Gastroesophageal sphincter (tissue), 4 donors: Measurements from ENCODE around the gene MOG. TPM values are rescaled to one million over a fixed set of nuclear protein-coding genes. Genes with fewer than 3 reads are reported as not detected.

Source experiments
- ATAC-seq: fragments of 150-250 bp; one replicate; pipeline ENCODE4 v1.9.1; 2016; ENCODE audit warnings: mild to moderate bottlenecking, moderate library complexity
- H3K27ac ChIP-seq, 4 donors: fragments of 200-600 bp; sonication (generic) in 3 of 4; 1 replicate in 3 of 4; 2 replicates in 1 of 4; pipeline ENCODE4 v1.5.1; 2016 to 2019
- H3K27me3 ChIP-seq: fragments of 200-600 bp; sonication (generic); one replicate; pipeline ENCODE4 v1.5.1; 2019
- H3K36me3 ChIP-seq, 2 donors: fragments of 200-600 bp; sonication (generic); one replicate each; pipeline ENCODE4 v1.5.1; 2019; ENCODE audit warnings: control low read depth in 1 of 2
- H3K4me1 ChIP-seq, 3 donors: fragments of 200-600 bp; sonication (generic); 1 replicate in 2 of 3; 2 replicates in 1 of 3; pipeline ENCODE4 v1.5.1; 2016 to 2019; ENCODE audit warnings: control low read depth in 2 of 3
- H3K4me3 ChIP-seq, 2 donors: fragments of 200-600 bp; sonication (generic); one replicate each; pipeline ENCODE4 v1.5.1; 2019; ENCODE audit warnings: mild to moderate bottlenecking in 1 of 2, moderate library complexity in 1 of 2
- H3K9me3 ChIP-seq, 3 donors: fragments of 200-600 bp; sonication (generic); one replicate each; pipeline ENCODE4 v1.5.1; 2017 to 2019; ENCODE audit warnings: control low read depth in 2 of 3
- CTCF ChIP-seq, 4 experiments: fragments of 200-600 bp in 2 of 4; fragments of 450-650 bp in 2 of 4; sonication (generic) in 1 of 4; IDR thresholded peaks; one replicate each; pipeline ENCODE4 v1.5.1; 2017 to 2019; ENCODE audit warnings: antibody characterized with exemption in 4 of 4, mild to moderate bottlenecking in 2 of 4, moderate library complexity in 2 of 4
- EP300 ChIP-seq: sonication (generic); formaldehyde crosslinking; IDR thresholded peaks from one replicate; pipeline ENCODE4 v1.6.1; 2017; ENCODE audit warnings: antibody characterized with exemption, mild to moderate bottlenecking
- POLR2A ChIP-seq, 2 donors: fragments of 450-650 bp; IDR thresholded peaks; one replicate each; pipeline ENCODE4 v1.6.1; 2017; ENCODE audit warnings: antibody characterized with exemption in 2 of 2, mild to moderate bottlenecking in 2 of 2, moderate library complexity in 1 of 2
- POLR2AphosphoS5 ChIP-seq: sonication (generic); formaldehyde crosslinking; IDR thresholded peaks from one replicate; pipeline ENCODE4 v1.6.1; 2017; ENCODE audit warnings: antibody characterized with exemption
- WGBS, 2 donors: methylation state at CpG; one replicate each; pipeline ENCODE4 v1.1.5; 2018; ENCODE audit warnings: low coverage in 1 of 2; 5-methylcytosine and 5-hydroxymethylcytosine counted together
- total RNA-seq, 4 donors: library from RNA; depleted of rRNA; stranded (reverse); fragments of >200 nt; gene quantifications; one replicate each; pipeline ENCODE4 v1.1.0, GENCODE V29; 2016

Gene MOG
- not detected for total RNA-seq

- Histone ChIP-seq H3K4me3 (no peak within 1 kb of the TSS), H3K4me1 (peaks cover 3 to 38% (median 9%) of the 10 kb centered on the region in 3 donors), H3K36me3 (no peaks in the 10 kb centered on the region), H3K9me3 (no peaks in the 10 kb centered on the region), H3K27me3 (no peaks in the 10 kb centered on the region), H3K27ac (peak within 1 kb of the TSS; percentile 31 to 67 (median 47))
- WGBS, 2 donors = 60 to 62% methylated on average over 1 to 3 of the region's 4 CpGs
- no peak for ATAC-seq
- TF ChIP-seq POLR2AphosphoS5 (no peak), CTCF (IDR thresholded peaks at IDR 0.05) (no peak), POLR2A (IDR thresholded peaks at IDR 0.05) (no peak), EP300 (no peak)
Measured at GRCh38 chr6:29656798-29657197, at the start of gene MOG. Gene MOG (plus strand): TSS chr6:29657092. CDS start chr6:29657210, 118 bp downstream.

- Histone ChIP-seq H3K36me3 (peaks cover 2 to 100% of the 10 kb centered on the region in 2 donors), H3K4me3 (no peak overlapping the region), H3K27me3 (no peaks in the 10 kb centered on the region), H3K27ac (no peak overlapping the region), H3K4me1 (no peaks in the 10 kb centered on the region), H3K9me3 (no peaks in the 10 kb centered on the region)
- ATAC-seq = no peak
- no peak for TF ChIP-seq POLR2AphosphoS5
- TF ChIP-seq CTCF (IDR thresholded peaks at IDR 0.05) = no peak
- TF ChIP-seq EP300 = no peak
- TF ChIP-seq POLR2A (IDR thresholded peaks at IDR 0.05) = no peak
Measured at GRCh38 chr6:29608131-29608530, 48.8 kb upstream of the MOG start.

- ATAC-seq = no peak
- WGBS, 2 donors = 85% methylated on average over 3 of the region's 4 CpGs; no CpG with 5 or more reads in 1 of the 2 donors
- H3K27ac ChIP-seq = no peak overlapping the region
- H3K27me3 ChIP-seq = no peaks in the 10 kb centered on the region
- TF ChIP-seq POLR2AphosphoS5 = no peak
- no peak for TF ChIP-seq CTCF (IDR thresholded peaks at IDR 0.05)
- TF ChIP-seq POLR2A (IDR thresholded peaks at IDR 0.05) = no peak
- no peak for TF ChIP-seq EP300
- no peaks in the 10 kb centered on the region for H3K9me3 ChIP-seq
- H3K36me3 ChIP-seq = peaks cover 5 to 100% of the 10 kb centered on the region in 2 donors
- H3K4me1 ChIP-seq = no peaks in the 10 kb centered on the region
- H3K4me3 ChIP-seq = no peak overlapping the region
Measured at GRCh38 chr6:29610540-29610939, 46.4 kb upstream of the MOG start.

- Histone ChIP-seq H3K4me3 (no peak overlapping the region), H3K36me3 (peaks cover 5 to 100% of the 10 kb centered on the region in 2 donors), H3K4me1 (no peaks in the 10 kb centered on the region), H3K27ac (no peak overlapping the region), H3K27me3 (no peaks in the 10 kb centered on the region), H3K9me3 (no peaks in the 10 kb centered on the region)
- no peak for ATAC-seq
- TF ChIP-seq POLR2A (IDR thresholded peaks at IDR 0.05) (no peak), POLR2AphosphoS5 (no peak), EP300 (no peak)
- WGBS, 2 donors = 84 to 100% methylated on average over 2 of the region's 4 CpGs
Measured at GRCh38 chr6:29611426-29611825, 45.5 kb upstream of the MOG start.

GRCh38 chr6:29617782-29618554 is 38.9 kb upstream of the MOG start:
- no peak for ATAC-seq
- H3K4me3 ChIP-seq = no peak overlapping the region
- H3K4me1 ChIP-seq = no peaks in the 10 kb centered on the region
- no peak for TF ChIP-seq POLR2AphosphoS5
- H3K9me3 ChIP-seq = no peaks in the 10 kb centered on the region
- H3K36me3 ChIP-seq = peaks cover 3 to 100% of the 10 kb centered on the region in 2 donors
- no peaks in the 10 kb centered on the region for H3K27me3 ChIP-seq
- 95 to 96% methylated on average over 4 to 8 of the region's 8 CpGs for WGBS, 2 donors
- no peak overlapping the region for H3K27ac ChIP-seq

GRCh38 chr6:29619578-29620160 is 37.2 kb upstream of the MOG start:
- Histone ChIP-seq H3K4me1 (no peaks in the 10 kb centered on the region), H3K4me3 (no peak overlapping the region), H3K36me3 (peaks cover 0 to 96% of the 10 kb centered on the region in 2 donors), H3K27me3 (no peaks in the 10 kb centered on the region), H3K27ac (no peak overlapping the region), H3K9me3 (no peaks in the 10 kb centered on the region)
- 72% methylated on average over 1 of the region's 1 CpG; no CpG with 5 or more reads in 1 of the 2 donors for WGBS, 2 donors
- no peak for ATAC-seq
- TF ChIP-seq POLR2A (IDR thresholded peaks at IDR 0.05) = no peak
- no peak for TF ChIP-seq EP300
- TF ChIP-seq CTCF (IDR thresholded peaks at IDR 0.05) = no peak
- TF ChIP-seq POLR2AphosphoS5 = no peak
